Measurements from ENCODE around the gene PLCB2.

DNA sequence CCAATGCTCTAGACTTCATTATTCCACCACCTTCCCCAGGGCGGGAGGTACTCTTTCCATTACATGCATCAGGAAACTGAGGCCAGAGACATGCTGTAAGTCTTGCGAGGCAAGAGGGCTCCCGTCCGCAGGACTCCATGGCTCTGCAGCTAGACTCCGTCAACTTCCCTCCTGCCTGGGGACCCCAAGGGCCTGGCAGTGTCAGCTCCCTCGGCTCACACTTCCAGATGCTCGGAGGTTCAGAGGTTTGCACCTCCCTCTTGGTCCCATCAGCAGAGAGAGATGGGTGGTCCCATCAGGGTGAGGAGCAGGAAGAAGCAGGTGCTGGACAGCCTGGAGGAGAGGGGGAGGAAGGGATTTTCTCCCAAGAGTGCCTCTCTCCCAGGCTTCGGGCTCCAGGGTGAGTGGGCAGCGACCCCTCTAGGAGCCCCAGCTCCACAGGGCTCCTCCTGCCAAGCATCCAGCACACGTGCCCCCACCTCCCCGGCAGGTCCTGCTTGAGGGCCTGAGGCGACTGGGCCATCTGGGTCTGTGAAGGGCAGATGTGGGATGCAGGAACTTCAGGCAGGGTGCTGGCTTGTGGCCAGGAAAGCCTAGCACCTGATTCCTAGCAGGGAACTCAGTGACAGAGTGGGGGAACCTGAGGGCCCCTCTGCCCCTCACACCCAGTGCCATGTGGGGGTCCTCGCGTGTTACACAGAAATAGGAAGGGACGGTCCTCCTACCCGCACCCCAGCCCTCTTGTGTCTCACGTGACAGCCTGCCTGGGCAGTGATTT lies 59.5 kb downstream of the PLCB2 start:
- TF ChIP-seq POLR2A (IDR thresholded peaks at IDR 0.05) (no peak), CTCF (IDR thresholded peaks at IDR 0.05) (no peak)

All from lower leg skin (tissue), 3 donors.